ENCODE results near the gene RSBN1L. TPM values are rescaled to one million over a fixed set of nuclear protein-coding genes. Genes with fewer than 3 reads are reported as not detected.

The RSBN1L gene
- total RNA-seq, 1 experiment from 2014 or later: 18.0 TPM

DNA sequence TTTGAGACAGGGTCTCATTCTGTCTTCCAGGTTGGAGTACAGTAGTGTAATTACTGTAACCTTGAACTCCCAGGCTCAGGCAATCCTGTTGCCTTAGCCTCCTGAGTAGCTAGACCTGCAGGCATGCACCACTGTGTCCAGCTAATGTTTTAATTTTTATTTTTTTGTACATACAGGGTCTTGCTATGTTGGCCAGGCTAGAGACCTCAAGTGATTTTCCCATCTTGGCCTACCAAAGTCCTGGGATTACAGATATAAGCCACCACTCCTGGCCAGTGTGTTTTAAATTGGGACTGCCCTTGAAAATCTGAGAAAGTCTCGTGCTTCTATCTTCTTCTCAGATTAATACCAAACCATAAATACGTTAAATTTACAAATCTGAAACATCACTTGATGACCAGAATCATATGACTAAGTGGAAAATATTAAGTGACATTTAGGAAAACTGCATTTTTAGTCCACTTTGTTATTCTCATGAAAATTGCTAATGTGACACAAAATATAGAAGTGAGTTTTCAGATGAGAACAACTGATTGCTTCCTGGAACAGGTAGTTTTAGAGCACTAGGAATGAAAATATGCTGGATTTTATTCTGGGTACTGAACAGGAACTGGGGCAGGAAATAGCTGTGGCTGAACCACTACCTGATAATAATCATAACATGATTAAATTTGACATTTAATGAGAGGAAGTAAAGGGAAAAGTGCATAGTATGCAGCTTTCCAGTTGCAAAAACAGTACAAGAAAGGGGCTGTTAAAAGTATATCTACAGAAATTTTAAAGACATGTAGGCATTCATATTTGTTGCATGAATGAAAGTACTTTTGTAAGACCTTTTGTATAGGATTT is 106.5 kb downstream of the RSBN1L start:
- no peak for ATAC-seq
- no TSS peak for BruUV-seq (replicated peaks)
- intact Hi-C loops (cut with micrococcal nuclease; ENCODE audit: unreplicated experiment): no loop called here
- DNase-seq (ENCODE audit: low read depth, low spot score): no peak
- no peak for TF ChIP-seq POLR2AphosphoS5 (IDR thresholded peaks at IDR 0.05; ENCODE audit: low read depth, low read length)
- TF ChIP-seq SIN3A (IDR thresholded peaks at IDR 0.05; ENCODE audit: borderline replicate concordance, insufficient read depth, low read depth, low read length): no peak
- no peak for TF ChIP-seq TCF7L2 (IDR thresholded peaks at IDR 0.05; ENCODE audit: low read depth, low read length)
- TF ChIP-seq, protein P1, sequence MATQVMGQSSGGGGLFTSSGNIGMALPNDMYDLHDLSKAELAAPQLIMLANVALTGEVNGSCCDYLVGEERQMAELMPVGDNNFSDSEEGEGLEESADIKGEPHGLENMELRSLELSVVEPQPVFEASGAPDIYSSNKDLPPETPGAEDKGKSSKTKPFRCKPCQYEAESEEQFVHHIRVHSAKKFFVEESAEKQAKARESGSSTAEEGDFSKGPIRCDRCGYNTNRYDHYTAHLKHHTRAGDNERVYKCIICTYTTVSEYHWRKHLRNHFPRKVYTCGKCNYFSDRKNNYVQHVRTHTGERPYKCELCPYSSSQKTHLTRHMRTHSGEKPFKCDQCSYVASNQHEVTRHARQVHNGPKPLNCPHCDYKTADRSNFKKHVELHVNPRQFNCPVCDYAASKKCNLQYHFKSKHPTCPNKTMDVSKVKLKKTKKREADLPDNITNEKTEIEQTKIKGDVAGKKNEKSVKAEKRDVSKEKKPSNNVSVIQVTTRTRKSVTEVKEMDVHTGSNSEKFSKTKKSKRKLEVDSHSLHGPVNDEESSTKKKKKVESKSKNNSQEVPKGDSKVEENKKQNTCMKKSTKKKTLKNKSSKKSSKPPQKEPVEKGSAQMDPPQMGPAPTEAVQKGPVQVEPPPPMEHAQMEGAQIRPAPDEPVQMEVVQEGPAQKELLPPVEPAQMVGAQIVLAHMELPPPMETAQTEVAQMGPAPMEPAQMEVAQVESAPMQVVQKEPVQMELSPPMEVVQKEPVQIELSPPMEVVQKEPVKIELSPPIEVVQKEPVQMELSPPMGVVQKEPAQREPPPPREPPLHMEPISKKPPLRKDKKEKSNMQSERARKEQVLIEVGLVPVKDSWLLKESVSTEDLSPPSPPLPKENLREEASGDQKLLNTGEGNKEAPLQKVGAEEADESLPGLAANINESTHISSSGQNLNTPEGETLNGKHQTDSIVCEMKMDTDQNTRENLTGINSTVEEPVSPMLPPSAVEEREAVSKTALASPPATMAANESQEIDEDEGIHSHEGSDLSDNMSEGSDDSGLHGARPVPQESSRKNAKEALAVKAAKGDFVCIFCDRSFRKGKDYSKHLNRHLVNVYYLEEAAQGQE (IDR thresholded peaks at IDR 0.05; ENCODE audit: insufficient read depth in 1 of 2, low read depth in 2 of 2, low read length in 1 of 2): no peak
- TF ChIP-seq, protein P2, sequence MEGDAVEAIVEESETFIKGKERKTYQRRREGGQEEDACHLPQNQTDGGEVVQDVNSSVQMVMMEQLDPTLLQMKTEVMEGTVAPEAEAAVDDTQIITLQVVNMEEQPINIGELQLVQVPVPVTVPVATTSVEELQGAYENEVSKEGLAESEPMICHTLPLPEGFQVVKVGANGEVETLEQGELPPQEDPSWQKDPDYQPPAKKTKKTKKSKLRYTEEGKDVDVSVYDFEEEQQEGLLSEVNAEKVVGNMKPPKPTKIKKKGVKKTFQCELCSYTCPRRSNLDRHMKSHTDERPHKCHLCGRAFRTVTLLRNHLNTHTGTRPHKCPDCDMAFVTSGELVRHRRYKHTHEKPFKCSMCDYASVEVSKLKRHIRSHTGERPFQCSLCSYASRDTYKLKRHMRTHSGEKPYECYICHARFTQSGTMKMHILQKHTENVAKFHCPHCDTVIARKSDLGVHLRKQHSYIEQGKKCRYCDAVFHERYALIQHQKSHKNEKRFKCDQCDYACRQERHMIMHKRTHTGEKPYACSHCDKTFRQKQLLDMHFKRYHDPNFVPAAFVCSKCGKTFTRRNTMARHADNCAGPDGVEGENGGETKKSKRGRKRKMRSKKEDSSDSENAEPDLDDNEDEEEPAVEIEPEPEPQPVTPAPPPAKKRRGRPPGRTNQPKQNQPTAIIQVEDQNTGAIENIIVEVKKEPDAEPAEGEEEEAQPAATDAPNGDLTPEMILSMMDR (IDR thresholded peaks at IDR 0.05): no peak
- Histone ChIP-seq H3K27ac (ENCODE audit: low read length) (no peak overlapping the region), H3K36me3 (ENCODE audit: control insufficient read depth, insufficient read depth, low read length) (no peaks in the 10 kb centered on the region; the same call in 1 of the 2 replicates), H3K4me1 (ENCODE audit: control insufficient read depth, insufficient read depth, low read length) (peaks cover 19% of the 10 kb centered on the region), H3K27me3 (ENCODE audit: control insufficient read depth, insufficient read depth, low read length) (no peaks in the 10 kb centered on the region), H3K9me3 (ENCODE audit: control insufficient read depth, insufficient read depth, low read depth, low read length) (peaks cover 22% of the 10 kb centered on the region), H3K4me3 (ENCODE audit: low read depth in 2 of 2, low read length in 2 of 2) (no peak overlapping the region)
- POLR2A ChIA-PET: interaction anchor here (0.5 to 0.6 kb wide), 2 partner anchors 12 to 36 kb away, joined by 3 to 9 read pairs; no protein-coding TSS in a partner anchor
- CTCF ChIA-PET: no interaction called here
- in situ Hi-C loops (cut with HindIII; ENCODE audit: low pct_unique_long_range_greater_than_20kb, low sequenced_read_pairs): no loop called here

DNA sequence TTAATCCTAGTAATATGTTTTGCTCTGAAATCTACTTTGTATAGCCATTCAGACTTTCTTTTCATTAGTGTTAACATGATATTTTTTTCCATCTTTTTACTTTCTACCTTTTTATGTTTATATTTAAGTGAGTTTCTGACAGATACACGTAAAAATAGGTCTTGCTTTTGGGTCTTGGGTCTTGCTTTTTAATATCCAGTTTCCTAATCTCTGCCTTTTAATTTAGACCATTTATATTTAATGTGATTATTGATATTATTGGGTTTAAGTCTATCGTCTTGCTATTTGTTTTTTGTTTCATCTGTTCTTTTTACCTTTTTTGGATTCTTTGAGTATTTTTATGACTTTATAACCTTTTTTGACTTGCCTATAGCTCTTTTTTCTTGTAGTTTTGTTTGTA is 110.2 kb downstream of the RSBN1L start:
- peaks cover 36% of the 10 kb centered on the region for H3K9me3 ChIP-seq (ENCODE audit: control insufficient read depth, insufficient read depth, low read depth, low read length)
- DNase-seq (ENCODE audit: low read depth, low spot score) (no peak), ATAC-seq (no peak)
- H3K4me3 ChIP-seq (ENCODE audit: low read depth in 2 of 2, low read length in 2 of 2): no peak overlapping the region
- POLR2A ChIA-PET: no interaction called here
- CTCF ChIA-PET: no interaction called here
- in situ Hi-C loops (cut with HindIII; ENCODE audit: low pct_unique_long_range_greater_than_20kb, low sequenced_read_pairs) (no loop called here), intact Hi-C loops (cut with micrococcal nuclease; ENCODE audit: unreplicated experiment) (no loop called here)
- no TSS peak for BruUV-seq (replicated peaks)
- TF ChIP-seq, protein P1 (IDR thresholded peaks at IDR 0.05; ENCODE audit: insufficient read depth in 1 of 2, low read depth in 2 of 2, low read length in 1 of 2): no peak
- TF ChIP-seq TCF7L2 (IDR thresholded peaks at IDR 0.05; ENCODE audit: low read depth, low read length) (no peak), SIN3A (IDR thresholded peaks at IDR 0.05; ENCODE audit: borderline replicate concordance, insufficient read depth, low read depth, low read length) (no peak), POLR2AphosphoS5 (IDR thresholded peaks at IDR 0.05; ENCODE audit: low read depth, low read length) (no peak)
- TF ChIP-seq, protein P2 (IDR thresholded peaks at IDR 0.05): no peak
- peaks cover 8% of the 10 kb centered on the region; the same call in 1 of the 2 replicates for H3K4me1 ChIP-seq (ENCODE audit: control insufficient read depth, insufficient read depth, low read length)
- H3K27ac ChIP-seq (ENCODE audit: low read length): no peak overlapping the region
- no peaks in the 10 kb centered on the region for H3K36me3 ChIP-seq (ENCODE audit: control insufficient read depth, insufficient read depth, low read length)
- no peaks in the 10 kb centered on the region for H3K27me3 ChIP-seq (ENCODE audit: control insufficient read depth, insufficient read depth, low read length)

Data from Panc1 (cell line).